Measurements from ENCODE around the gene CA10. TPM values are rescaled to one million over a fixed set of nuclear protein-coding genes. Genes with fewer than 3 reads are reported as not detected.

The CA10 gene
- total and polyA plus RNA-seq, 9 of the 15 experiments (the other 6 are each of a cell fraction or from before 2014, with no cell fraction given) = not detected

GRCh38 chr17:52136166-52136565, 22.3 kb downstream of the CA10 start (continued):
- TF ChIP-seq DDX20 (tag; IDR thresholded peaks at IDR 0.05; ENCODE audit: low read depth) = no peak
- TF ChIP-seq CLOCK (CRISPR knock-in tag; IDR thresholded peaks at IDR 0.05; ENCODE audit: borderline replicate concordance) = no peak

GRCh38 chr17:52134641-52135040, 23.9 kb downstream of the CA10 start:
- CTCF ChIA-PET (ENCODE audit: low intra/inter-chr PET ratio) = no interaction called here
- no peaks in the 10 kb centered on the region for H4K20me1 ChIP-seq (replicated peaks; ENCODE audit: control insufficient read depth, insufficient read depth, low read length)
- H3K9me1 ChIP-seq (ENCODE audit: control insufficient read depth, insufficient read depth, low read length) = no peaks in the 10 kb centered on the region
- no peaks in the 10 kb centered on the region for H3K4me1 ChIP-seq (replicated peaks in 1 of 2; ENCODE audit: control insufficient read depth in 2 of 2, insufficient read depth in 2 of 2, low read length in 2 of 2)
- no peaks in the 10 kb centered on the region for H3K79me2 ChIP-seq (ENCODE audit: control insufficient read depth, insufficient read depth, low read length)
- H2AFZ ChIP-seq (ENCODE audit: low read depth, low read length) = no peak overlapping the region
- no peaks in the 10 kb centered on the region for H3K27me3 ChIP-seq (ENCODE audit: control insufficient read depth in 2 of 2, insufficient read depth in 2 of 2, low read length in 2 of 2)
- no peaks in the 10 kb centered on the region for H3K9me3 ChIP-seq (replicated peaks; ENCODE audit: control insufficient read depth, insufficient read depth, low read depth, low read length)
- H3K9ac ChIP-seq (ENCODE audit: insufficient read depth in 1 of 2, low read depth in 2 of 2, low read length in 2 of 2) = no peak overlapping the region
- TF ChIP-seq SOX6 (IDR thresholded peaks at IDR 0.05) (no peak), ETV5 (CRISPR knock-in tag; IDR thresholded peaks at IDR 0.05; ENCODE audit: low read depth) (no peak), NFIX (CRISPR knock-in tag; IDR thresholded peaks at IDR 0.05; ENCODE audit: low read depth) (no peak), CHD1 (IDR thresholded peaks at IDR 0.05; ENCODE audit: low read length) (no peak)
- BruUV-seq (replicated peaks) = no TSS peak
- in situ Hi-C loops (cut with MboI) = no loop called here
- 0% methylated on average over 1 of the region's 1 CpG for WGBS (ENCODE audit: insufficient coverage, low coverage, missing lambda C conversion rate)
- DNase-seq (ENCODE audit: extremely low read depth in 1 of 4, low spot score in 3 of 4) (no peak), FAIRE-seq (no peak), ATAC-seq (no peak)
- H3K4me2 ChIP-seq (ENCODE audit: insufficient read depth, low read length) = no peak overlapping the region
- H3K36me3 ChIP-seq (ENCODE audit: control insufficient read depth, insufficient read depth, low read length) = no peaks in the 10 kb centered on the region
- no peak overlapping the region for H3K4me3 ChIP-seq
- no peak overlapping the region for H3K27ac ChIP-seq (ENCODE audit: extremely low read depth, low read depth, low read length)
- intact Hi-C loops (cut with micrococcal nuclease) = no loop called here
- POLR2A ChIA-PET = no interaction called here

All from K562 (cell line).